Measurements from ENCODE around the gene COG2. TPM values are rescaled to one million over a fixed set of nuclear protein-coding genes. Genes with fewer than 3 reads are reported as not detected.
"Not testable (repeated sequence)": the region's sequence is repeated elsewhere in the genome, so short reads cannot be mapped to it uniquely, and the experiment has no call there.

COG2 gene
- total and polyA plus RNA-seq, 2 of the 13 experiments (the other 11 are each of a cell fraction or from before 2014, with no cell fraction given): 16.8 to 36.3 TPM

GRCh38 chr1:230658103-230658502, 15.8 kb downstream of the COG2 start (continued):
- TF ChIP-seq ARID4A (CRISPR knock-in tag; IDR thresholded peaks at IDR 0.05; ENCODE audit: borderline replicate concordance) (peak; percentile 18; the same call in 1 of the 2 replicates), ZFX (CRISPR knock-in tag; IDR thresholded peaks at IDR 0.05; ENCODE audit: low read depth) (peak; percentile 19; the same call in 1 of the 2 replicates), SOX5 (CRISPR knock-in tag; IDR thresholded peaks at IDR 0.05; ENCODE audit: borderline replicate concordance) (0 out of 2 replicates have a peak, but pooled peaks have one; percentile 40), ZNF777 (CRISPR knock-in tag; IDR thresholded peaks at IDR 0.05) (0 out of 2 replicates have a peak, but pooled peaks have one; percentile 22), HDAC1 (CRISPR knock-in tag; IDR thresholded peaks at IDR 0.05) (0 out of 2 replicates have a peak, but pooled peaks have one; percentile 46), SOX6 (CRISPR knock-in tag; IDR thresholded peaks at IDR 0.05) (peak; percentile 63), GATAD2A (CRISPR knock-in tag; IDR thresholded peaks at IDR 0.05) (peak; percentile 54), TCF7 (IDR thresholded peaks at IDR 0.05; ENCODE audit: low read depth) (peak; percentile 55), ZNF770 (CRISPR knock-in tag; IDR thresholded peaks at IDR 0.05) (peak; percentile 35; the same call in 1 of the 2 replicates)
- TF ChIP-seq, protein P1, sequence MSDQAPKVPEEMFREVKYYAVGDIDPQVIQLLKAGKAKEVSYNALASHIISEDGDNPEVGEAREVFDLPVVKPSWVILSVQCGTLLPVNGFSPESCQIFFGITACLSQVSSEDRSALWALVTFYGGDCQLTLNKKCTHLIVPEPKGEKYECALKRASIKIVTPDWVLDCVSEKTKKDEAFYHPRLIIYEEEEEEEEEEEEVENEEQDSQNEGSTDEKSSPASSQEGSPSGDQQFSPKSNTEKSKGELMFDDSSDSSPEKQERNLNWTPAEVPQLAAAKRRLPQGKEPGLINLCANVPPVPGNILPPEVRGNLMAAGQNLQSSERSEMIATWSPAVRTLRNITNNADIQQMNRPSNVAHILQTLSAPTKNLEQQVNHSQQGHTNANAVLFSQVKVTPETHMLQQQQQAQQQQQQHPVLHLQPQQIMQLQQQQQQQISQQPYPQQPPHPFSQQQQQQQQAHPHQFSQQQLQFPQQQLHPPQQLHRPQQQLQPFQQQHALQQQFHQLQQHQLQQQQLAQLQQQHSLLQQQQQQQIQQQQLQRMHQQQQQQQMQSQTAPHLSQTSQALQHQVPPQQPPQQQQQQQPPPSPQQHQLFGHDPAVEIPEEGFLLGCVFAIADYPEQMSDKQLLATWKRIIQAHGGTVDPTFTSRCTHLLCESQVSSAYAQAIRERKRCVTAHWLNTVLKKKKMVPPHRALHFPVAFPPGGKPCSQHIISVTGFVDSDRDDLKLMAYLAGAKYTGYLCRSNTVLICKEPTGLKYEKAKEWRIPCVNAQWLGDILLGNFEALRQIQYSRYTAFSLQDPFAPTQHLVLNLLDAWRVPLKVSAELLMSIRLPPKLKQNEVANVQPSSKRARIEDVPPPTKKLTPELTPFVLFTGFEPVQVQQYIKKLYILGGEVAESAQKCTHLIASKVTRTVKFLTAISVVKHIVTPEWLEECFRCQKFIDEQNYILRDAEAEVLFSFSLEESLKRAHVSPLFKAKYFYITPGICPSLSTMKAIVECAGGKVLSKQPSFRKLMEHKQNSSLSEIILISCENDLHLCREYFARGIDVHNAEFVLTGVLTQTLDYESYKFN (CRISPR knock-in tag; conservative IDR thresholded peaks at IDR 0.05): peak; percentile 76
- TF ChIP-seq, protein P2, sequence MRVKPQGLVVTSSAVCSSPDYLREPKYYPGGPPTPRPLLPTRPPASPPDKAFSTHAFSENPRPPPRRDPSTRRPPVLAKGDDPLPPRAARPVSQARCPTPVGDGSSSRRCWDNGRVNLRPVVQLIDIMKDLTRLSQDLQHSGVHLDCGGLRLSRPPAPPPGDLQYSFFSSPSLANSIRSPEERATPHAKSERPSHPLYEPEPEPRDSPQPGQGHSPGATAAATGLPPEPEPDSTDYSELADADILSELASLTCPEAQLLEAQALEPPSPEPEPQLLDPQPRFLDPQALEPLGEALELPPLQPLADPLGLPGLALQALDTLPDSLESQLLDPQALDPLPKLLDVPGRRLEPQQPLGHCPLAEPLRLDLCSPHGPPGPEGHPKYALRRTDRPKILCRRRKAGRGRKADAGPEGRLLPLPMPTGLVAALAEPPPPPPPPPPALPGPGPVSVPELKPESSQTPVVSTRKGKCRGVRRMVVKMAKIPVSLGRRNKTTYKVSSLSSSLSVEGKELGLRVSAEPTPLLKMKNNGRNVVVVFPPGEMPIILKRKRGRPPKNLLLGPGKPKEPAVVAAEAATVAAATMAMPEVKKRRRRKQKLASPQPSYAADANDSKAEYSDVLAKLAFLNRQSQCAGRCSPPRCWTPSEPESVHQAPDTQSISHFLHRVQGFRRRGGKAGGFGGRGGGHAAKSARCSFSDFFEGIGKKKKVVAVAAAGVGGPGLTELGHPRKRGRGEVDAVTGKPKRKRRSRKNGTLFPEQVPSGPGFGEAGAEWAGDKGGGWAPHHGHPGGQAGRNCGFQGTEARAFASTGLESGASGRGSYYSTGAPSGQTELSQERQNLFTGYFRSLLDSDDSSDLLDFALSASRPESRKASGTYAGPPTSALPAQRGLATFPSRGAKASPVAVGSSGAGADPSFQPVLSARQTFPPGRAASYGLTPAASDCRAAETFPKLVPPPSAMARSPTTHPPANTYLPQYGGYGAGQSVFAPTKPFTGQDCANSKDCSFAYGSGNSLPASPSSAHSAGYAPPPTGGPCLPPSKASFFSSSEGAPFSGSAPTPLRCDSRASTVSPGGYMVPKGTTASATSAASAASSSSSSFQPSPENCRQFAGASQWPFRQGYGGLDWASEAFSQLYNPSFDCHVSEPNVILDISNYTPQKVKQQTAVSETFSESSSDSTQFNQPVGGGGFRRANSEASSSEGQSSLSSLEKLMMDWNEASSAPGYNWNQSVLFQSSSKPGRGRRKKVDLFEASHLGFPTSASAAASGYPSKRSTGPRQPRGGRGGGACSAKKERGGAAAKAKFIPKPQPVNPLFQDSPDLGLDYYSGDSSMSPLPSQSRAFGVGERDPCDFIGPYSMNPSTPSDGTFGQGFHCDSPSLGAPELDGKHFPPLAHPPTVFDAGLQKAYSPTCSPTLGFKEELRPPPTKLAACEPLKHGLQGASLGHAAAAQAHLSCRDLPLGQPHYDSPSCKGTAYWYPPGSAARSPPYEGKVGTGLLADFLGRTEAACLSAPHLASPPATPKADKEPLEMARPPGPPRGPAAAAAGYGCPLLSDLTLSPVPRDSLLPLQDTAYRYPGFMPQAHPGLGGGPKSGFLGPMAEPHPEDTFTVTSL (CRISPR knock-in tag; IDR thresholded peaks at IDR 0.05; ENCODE audit: borderline replicate concordance): 0 out of 2 replicates have a peak, but pooled peaks have one; percentile 39
- TF ChIP-seq SOX6 (IDR thresholded peaks at IDR 0.05): not testable (repeated sequence)
